HEK293 (cell line): ENCODE measurements around the gene SERPINE3.

Experiments
- CTCF ChIA-PET: fragments of 350-600 bp; formaldehyde crosslinking; extraction: SDS; loops from one replicate; lab custom pipeline; 2021; ENCODE audit warnings: antibody characterized with exemption; lab: Yijun Ruan, JAX
- POLR2A ChIA-PET: fragments of 300-600 bp; formaldehyde crosslinking; extraction: SDS; loops from one replicate; lab custom pipeline; 2020; ENCODE audit warnings: antibody characterized with exemption, inconsistent platforms; lab: Yijun Ruan, JAX
- H3K27ac ChIP-seq: fragments of 200-500 bp; sonication (Bioruptor generic); 2 replicates; pipeline ENCODE4 v1.5.1; 2014; ENCODE audit warnings: low read depth, low read length, control low read depth, inconsistent platforms; ENCODE audit errors: extremely low read depth
- H3K36me3 ChIP-seq, 2 experiments: fragments of 200-500 bp in 1 of 2; sonication (Bioruptor generic) in 1 of 2; 1 replicate in 1 of 2; 2 replicates in 1 of 2; pipeline ENCODE4 v1.5.1; 2014 to 2017; ENCODE audit warnings: inconsistent platforms in 2 of 2, low read length in 2 of 2; ENCODE audit not compliant: control insufficient read depth in 2 of 2, insufficient read depth in 1 of 2
- H3K4me1 ChIP-seq: fragments of 200-500 bp; sonication (Bioruptor generic); 2 replicates; pipeline ENCODE4 v1.5.1; 2014; ENCODE audit warnings: mild to moderate bottlenecking, low read length, inconsistent platforms; ENCODE audit not compliant: control insufficient read depth, insufficient read depth
- H3K4me3 ChIP-seq: 2 replicates; pipeline ENCODE4 v1.5.1; 2011; ENCODE audit warnings: low read depth, mild to moderate bottlenecking, control low read depth, low read length, moderate library complexity
- H3K9me3 ChIP-seq: fragments of 200-500 bp; sonication (Bioruptor generic); 2 replicates; pipeline ENCODE4 v1.5.1; 2014; ENCODE audit warnings: low read depth, low read length, inconsistent platforms; ENCODE audit not compliant: control insufficient read depth, insufficient read depth
- BCL11B ChIP-seq: fragments of 450-650 bp; formaldehyde crosslinking; IDR thresholded peaks from 2 replicates; pipeline ENCODE4 v1.5.1; 2016; ENCODE audit warnings: low read depth, missing biosample characterization, missing genetic modification characterization
- KLF1 ChIP-seq: fragments of 450-650 bp; formaldehyde crosslinking; IDR thresholded peaks from 2 replicates; pipeline ENCODE4 v1.5.1; 2016; ENCODE audit warnings: missing biosample characterization, missing genetic modification characterization
- KLF7 ChIP-seq: fragments of 450-650 bp; formaldehyde crosslinking; IDR thresholded peaks from 2 replicates; pipeline ENCODE4 v1.5.1; 2016; ENCODE audit warnings: missing biosample characterization, missing genetic modification characterization, borderline replicate concordance
- MEIS1 ChIP-seq: sonication (generic); formaldehyde crosslinking; IDR thresholded peaks from 2 replicates; pipeline ENCODE4 v1.8.1; 2022; ENCODE audit warnings: missing genetic modification reagents, mild to moderate bottlenecking, borderline replicate concordance
- ZFP41 ChIP-seq: fragments of 450-650 bp; formaldehyde crosslinking; IDR thresholded peaks from 2 replicates; pipeline ENCODE4 v1.5.1; 2016; ENCODE audit warnings: missing biosample characterization, missing genetic modification characterization, borderline replicate concordance
- ZFP69B ChIP-seq: fragments of 450-650 bp; formaldehyde crosslinking; IDR thresholded peaks from 2 replicates; pipeline ENCODE4 v1.5.1; 2016; ENCODE audit warnings: missing biosample characterization, missing genetic modification characterization
- ZNF114 ChIP-seq: fragments of 450-650 bp; formaldehyde crosslinking; IDR thresholded peaks from 2 replicates; pipeline ENCODE4 v1.5.0; 2017; ENCODE audit warnings: missing biosample characterization, missing genetic modification characterization
- ZNF174 ChIP-seq: fragments of 450-650 bp; formaldehyde crosslinking; IDR thresholded peaks from 2 replicates; pipeline ENCODE4 v1.5.0; 2017; ENCODE audit warnings: missing biosample characterization, mild to moderate bottlenecking, missing genetic modification characterization
- ZNF2 ChIP-seq: fragments of 450-650 bp; formaldehyde crosslinking; IDR thresholded peaks from 2 replicates; pipeline ENCODE4 v1.5.1; 2016; ENCODE audit warnings: missing biosample characterization, missing genetic modification characterization
- ZNF239 ChIP-seq: fragments of 450-650 bp; formaldehyde crosslinking; IDR thresholded peaks from 2 replicates; pipeline ENCODE4 v1.5.1; 2016; ENCODE audit warnings: missing biosample characterization, missing genetic modification characterization
- ZNF37A ChIP-seq: fragments of 450-650 bp; IDR thresholded peaks from 2 replicates; pipeline ENCODE4 v1.5.1; 2018; ENCODE audit warnings: missing biosample characterization, missing genetic modification characterization
- ZNF433 ChIP-seq: fragments of 450-650 bp; formaldehyde crosslinking; IDR thresholded peaks from 2 replicates; pipeline ENCODE4 v1.5.1; 2016; ENCODE audit warnings: missing biosample characterization, missing genetic modification characterization, low read depth
- ZNF530 ChIP-seq: fragments of 450-650 bp; formaldehyde crosslinking; IDR thresholded peaks from 2 replicates; pipeline ENCODE4 v1.5.1; 2016; ENCODE audit warnings: low read depth, missing biosample characterization, missing genetic modification characterization
- ZNF585B ChIP-seq: fragments of 450-650 bp; formaldehyde crosslinking; IDR thresholded peaks from 2 replicates; pipeline ENCODE4 v1.5.1; 2016; ENCODE audit warnings: missing biosample characterization, missing genetic modification characterization
- TF ChIP-seq, protein P1 (sequence below): fragments of 450-650 bp; IDR thresholded peaks from 2 replicates; pipeline ENCODE4 v1.5.1; 2018; ENCODE audit warnings: missing biosample characterization, missing genetic modification characterization
- TF ChIP-seq, protein P2 (sequence below): fragments of 450-650 bp; formaldehyde crosslinking; IDR thresholded peaks from 2 replicates; pipeline ENCODE4 v1.5.1; 2016; ENCODE audit warnings: missing biosample characterization, missing genetic modification characterization

The SERPINE3 gene

DNA sequence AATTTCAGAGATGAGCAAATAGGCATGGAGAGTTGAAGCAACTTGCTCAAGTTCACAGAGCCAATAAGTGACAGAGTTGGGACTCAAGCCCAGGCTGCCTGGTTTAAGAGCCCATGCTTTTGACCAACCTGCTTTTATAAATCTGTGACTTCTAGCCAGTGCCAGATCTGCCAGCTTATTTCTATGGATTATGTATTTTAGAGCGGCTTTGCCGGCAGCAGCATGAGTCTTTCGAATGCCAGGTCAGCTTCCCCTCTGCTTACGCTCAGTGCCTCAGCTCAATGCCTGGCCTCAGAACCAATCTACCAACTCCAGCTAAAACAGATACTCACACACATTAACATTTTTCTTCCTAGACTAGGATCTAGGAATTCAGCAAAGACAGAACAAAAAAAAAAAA is 2.3 kb downstream of the SERPINE3 start (continued):
- TF ChIP-seq ZNF114 (tag by site-specific recombination) (no peak), ZFP69B (tag by site-specific recombination) (no peak), BCL11B (tag by site-specific recombination) (no peak), ZNF433 (no peak), ZNF2 (tag by site-specific recombination) (no peak), ZNF239 (tag by site-specific recombination) (no peak), ZNF530 (tag by site-specific recombination) (no peak)
- TF ChIP-seq, protein P1, sequence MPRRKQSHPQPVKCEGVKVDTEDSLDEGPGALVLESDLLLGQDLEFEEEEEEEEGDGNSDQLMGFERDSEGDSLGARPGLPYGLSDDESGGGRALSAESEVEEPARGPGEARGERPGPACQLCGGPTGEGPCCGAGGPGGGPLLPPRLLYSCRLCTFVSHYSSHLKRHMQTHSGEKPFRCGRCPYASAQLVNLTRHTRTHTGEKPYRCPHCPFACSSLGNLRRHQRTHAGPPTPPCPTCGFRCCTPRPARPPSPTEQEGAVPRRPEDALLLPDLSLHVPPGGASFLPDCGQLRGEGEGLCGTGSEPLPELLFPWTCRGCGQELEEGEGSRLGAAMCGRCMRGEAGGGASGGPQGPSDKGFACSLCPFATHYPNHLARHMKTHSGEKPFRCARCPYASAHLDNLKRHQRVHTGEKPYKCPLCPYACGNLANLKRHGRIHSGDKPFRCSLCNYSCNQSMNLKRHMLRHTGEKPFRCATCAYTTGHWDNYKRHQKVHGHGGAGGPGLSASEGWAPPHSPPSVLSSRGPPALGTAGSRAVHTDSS (tag by site-specific recombination): no peak
- TF ChIP-seq, protein P2, sequence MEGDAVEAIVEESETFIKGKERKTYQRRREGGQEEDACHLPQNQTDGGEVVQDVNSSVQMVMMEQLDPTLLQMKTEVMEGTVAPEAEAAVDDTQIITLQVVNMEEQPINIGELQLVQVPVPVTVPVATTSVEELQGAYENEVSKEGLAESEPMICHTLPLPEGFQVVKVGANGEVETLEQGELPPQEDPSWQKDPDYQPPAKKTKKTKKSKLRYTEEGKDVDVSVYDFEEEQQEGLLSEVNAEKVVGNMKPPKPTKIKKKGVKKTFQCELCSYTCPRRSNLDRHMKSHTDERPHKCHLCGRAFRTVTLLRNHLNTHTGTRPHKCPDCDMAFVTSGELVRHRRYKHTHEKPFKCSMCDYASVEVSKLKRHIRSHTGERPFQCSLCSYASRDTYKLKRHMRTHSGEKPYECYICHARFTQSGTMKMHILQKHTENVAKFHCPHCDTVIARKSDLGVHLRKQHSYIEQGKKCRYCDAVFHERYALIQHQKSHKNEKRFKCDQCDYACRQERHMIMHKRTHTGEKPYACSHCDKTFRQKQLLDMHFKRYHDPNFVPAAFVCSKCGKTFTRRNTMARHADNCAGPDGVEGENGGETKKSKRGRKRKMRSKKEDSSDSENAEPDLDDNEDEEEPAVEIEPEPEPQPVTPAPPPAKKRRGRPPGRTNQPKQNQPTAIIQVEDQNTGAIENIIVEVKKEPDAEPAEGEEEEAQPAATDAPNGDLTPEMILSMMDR (tag by site-specific recombination): no peak

DNA sequence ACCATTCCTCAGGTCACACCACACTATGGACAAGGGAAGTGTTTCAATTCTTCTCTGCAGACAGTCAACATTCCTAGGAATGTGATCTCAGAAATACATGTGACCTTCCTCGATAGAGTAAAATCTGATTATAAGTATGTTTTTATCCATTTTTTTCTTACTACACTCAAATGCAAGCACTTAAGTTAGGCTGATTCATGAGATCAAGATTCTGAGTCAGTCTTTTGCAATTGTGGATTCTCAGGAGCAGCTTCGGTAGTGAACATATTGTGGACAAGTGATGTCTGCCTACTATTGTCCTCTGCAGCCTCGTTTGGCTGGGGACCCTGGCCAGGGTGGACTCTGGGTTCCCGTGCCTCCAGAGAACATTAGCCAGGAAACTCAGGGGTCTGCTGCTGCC is 3.2 kb downstream of the SERPINE3 start:
- no peak overlapping the region for H3K27ac ChIP-seq
- POLR2A ChIA-PET: no interaction called here

DNA sequence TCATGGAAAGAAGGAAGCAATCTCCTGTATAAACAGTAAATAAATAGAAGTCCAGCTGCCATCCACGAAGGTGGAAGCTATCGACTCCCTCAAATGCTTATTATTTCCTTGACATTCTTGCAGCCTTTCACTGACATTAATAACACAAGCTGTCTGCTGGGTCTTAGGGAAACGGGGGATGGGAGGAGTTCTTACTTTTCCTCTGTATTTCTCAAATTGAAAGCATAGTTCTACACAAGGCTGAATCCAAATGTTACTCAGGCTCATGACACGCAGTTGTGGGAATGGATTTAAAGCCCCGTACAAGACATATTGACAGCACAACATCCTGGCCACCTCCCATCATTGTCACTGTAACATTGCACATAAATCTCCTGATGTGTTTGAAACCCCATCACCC is 4.0 kb downstream of the SERPINE3 start:
- POLR2A ChIA-PET: no interaction called here
- CTCF ChIA-PET: no interaction called here

More for the DNA sequence above, 3.2 kb downstream of the SERPINE3 start:
- Histone ChIP-seq H3K4me1 (no peaks in the 10 kb centered on the region), H3K4me3 (no peak overlapping the region)
- TF ChIP-seq ZFP69B (tag by site-specific recombination): no peak
- TF ChIP-seq MEIS1 (CRISPR knock-in tag): no peak
- TF ChIP-seq ZNF37A (tag by site-specific recombination): no peak
- TF ChIP-seq KLF7: no peak
- TF ChIP-seq, protein P2 (tag by site-specific recombination): no peak
- TF ChIP-seq ZFP41: no peak
- TF ChIP-seq, all 188 proteins: peak for 0
- H3K36me3 ChIP-seq: no peaks in the 10 kb centered on the region
- CTCF ChIA-PET: no interaction called here
- H3K9me3 ChIP-seq: no peaks in the 10 kb centered on the region

DNA sequence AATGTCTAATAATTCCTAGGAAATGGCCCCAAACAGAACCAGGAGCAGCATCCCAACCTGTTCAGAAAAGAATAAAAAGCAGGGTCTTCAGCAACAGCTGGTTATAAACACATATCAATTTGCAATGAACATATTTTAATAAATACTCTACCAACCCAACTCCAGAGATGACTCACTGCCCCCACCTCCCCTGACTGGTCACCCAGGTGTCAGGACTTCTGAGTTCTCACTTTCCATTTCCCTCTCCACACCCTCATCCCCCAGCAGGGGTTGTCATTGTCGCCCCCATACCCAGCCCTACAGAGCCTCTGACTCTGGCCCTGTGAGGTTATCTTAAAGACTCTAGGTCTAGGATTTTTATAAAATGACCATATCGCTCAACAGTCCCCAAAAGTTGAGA is 6.9 kb downstream of the SERPINE3 start:
- no peaks in the 10 kb centered on the region for H3K4me1 ChIP-seq
- no peak for TF ChIP-seq KLF1
- TF ChIP-seq, all 188 proteins: peak for 0
- no peaks in the 10 kb centered on the region for H3K36me3 ChIP-seq
- POLR2A ChIA-PET: no interaction called here
- H3K9me3 ChIP-seq: no peaks in the 10 kb centered on the region
- CTCF ChIA-PET: no interaction called here
- H3K4me3 ChIP-seq: no peak overlapping the region
- H3K27ac ChIP-seq: no peak overlapping the region

More for the DNA sequence above, 4.0 kb downstream of the SERPINE3 start:
- H3K4me3 ChIP-seq: no peak overlapping the region
- H3K4me1 ChIP-seq: no peaks in the 10 kb centered on the region
- H3K36me3 ChIP-seq: no peaks in the 10 kb centered on the region
- no peak overlapping the region for H3K27ac ChIP-seq
- TF ChIP-seq ZNF585B (no peak), ZNF174 (tag by site-specific recombination) (no peak)
- H3K9me3 ChIP-seq: no peaks in the 10 kb centered on the region
